ENCODE data around the gene CRLF3.
A peak's percentile ranks its signal among the peaks of the same experiment; 100 is the strongest.

The CRLF3 gene
- 31.7 to 65.3 (median 47.4) reads per million in 18 experiments for total RNA-seq

- DNase-seq, result peak; percentile 89 to 94
Measured at GRCh38 chr17:30824356-30825145, at the start of gene CRLF3. Gene CRLF3 (minus strand): TSS chr17:30824692. CDS start chr17:30824651, 41 bp downstream.

GRCh38 chr17:30869005-30869404, 44.5 kb upstream of the CRLF3 start:
- no peak for DNase-seq

- DNase-seq, result no peak
Measured at GRCh38 chr17:30864636-30865035, 40.1 kb upstream of the CRLF3 start.

- no peak for DNase-seq
Measured at GRCh38 chr17:30858556-30859250, 34.2 kb upstream of the CRLF3 start.

- no peak for DNase-seq
Measured at GRCh38 chr17:30854146-30854545, 29.7 kb upstream of the CRLF3 start.

- no peak for DNase-seq
Measured at GRCh38 chr17:30848021-30848420, 23.5 kb upstream of the CRLF3 start.

- peak; percentile 60 to 81 for DNase-seq
Measured at GRCh38 chr17:30840771-30841170, 16.3 kb upstream of the CRLF3 start.

GRCh38 chr17:30838202-30838807, 13.8 kb upstream of the CRLF3 start:
- no peak for DNase-seq

- DNase-seq, result no peak
Measured at GRCh38 chr17:30832438-30833124, 8.1 kb upstream of the CRLF3 start.

- peak; percentile 92 to 94 for DNase-seq
Measured at GRCh38 chr17:30831663-30832437, 7.4 kb upstream of the CRLF3 start, which contains the start of gene ATAD5. Gene ATAD5 (plus strand): TSS chr17:30831966. CDS start chr17:30832348, 382 bp downstream.

- DNase-seq, result no peak
Measured at GRCh38 chr17:30831257-30831656, 6.8 kb upstream of the CRLF3 start.

- DNase-seq, result no peak
Measured at GRCh38 chr17:30829022-30829421, 4.5 kb upstream of the CRLF3 start.

GRCh38 chr17:30827082-30827481, 2.6 kb upstream of the CRLF3 start:
- DNase-seq, result no peak

- peak in 1 of 2 donors; percentile 25 for DNase-seq
Measured at GRCh38 chr17:30824002-30824355, 513 bp downstream of the CRLF3 start.

- DNase-seq, result no peak
Measured at GRCh38 chr17:30823421-30823820, 1.1 kb downstream of the CRLF3 start.

GRCh38 chr17:30822919-30823318, 1.6 kb downstream of the CRLF3 start:
- peak; percentile 34 to 39 for DNase-seq

- DNase-seq, result peak; percentile 45 to 54
Measured at GRCh38 chr17:30821871-30822723, 2.4 kb downstream of the CRLF3 start.

GRCh38 chr17:30819971-30820705, 4.4 kb downstream of the CRLF3 start:
- DNase-seq, result peak; percentile 22 to 65

- no peak for DNase-seq
Measured at GRCh38 chr17:30816165-30816564, 8.3 kb downstream of the CRLF3 start.

GRCh38 chr17:30814860-30815259, 9.6 kb downstream of the CRLF3 start:
- peak; percentile 72 to 77 for DNase-seq
